SKM-1 treated with dmso at 0.1 percent for 144 hours (cell line): ENCODE data around the gene OPCML.

Experiments used
- DNase-seq: peaks from one replicate; lab custom pipeline; 2025; ENCODE audit not compliant: unreplicated experiment; lab: John Stamatoyannopoulos, UW

OPCML gene

GRCh38 chr11:133504906-133505305, 27.4 kb downstream of the OPCML start:
- no peak for DNase-seq

DNA sequence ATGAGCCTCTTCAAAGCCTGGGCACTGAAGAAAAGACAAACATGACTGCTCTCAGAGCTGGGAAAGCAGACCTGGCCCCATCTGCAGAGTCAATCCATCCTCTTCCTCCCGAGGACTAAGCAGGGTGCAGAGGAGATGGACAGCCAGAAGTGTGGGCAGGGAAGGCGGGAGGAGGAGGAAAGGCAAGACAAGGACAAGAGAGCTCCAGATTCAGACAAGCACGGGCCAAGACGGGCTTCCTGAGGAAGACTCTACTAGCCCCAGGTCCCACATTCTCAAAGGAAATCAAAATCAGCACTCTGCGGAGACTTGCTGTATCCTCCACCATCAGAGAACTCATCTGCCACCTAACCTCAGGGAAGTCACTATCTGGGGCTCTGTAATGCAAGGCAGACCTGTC, 28.5 kb downstream of the OPCML start:
- no peak for DNase-seq

GRCh38 chr11:133503236-133503635, 29.1 kb downstream of the OPCML start:
- no peak for DNase-seq

DNA sequence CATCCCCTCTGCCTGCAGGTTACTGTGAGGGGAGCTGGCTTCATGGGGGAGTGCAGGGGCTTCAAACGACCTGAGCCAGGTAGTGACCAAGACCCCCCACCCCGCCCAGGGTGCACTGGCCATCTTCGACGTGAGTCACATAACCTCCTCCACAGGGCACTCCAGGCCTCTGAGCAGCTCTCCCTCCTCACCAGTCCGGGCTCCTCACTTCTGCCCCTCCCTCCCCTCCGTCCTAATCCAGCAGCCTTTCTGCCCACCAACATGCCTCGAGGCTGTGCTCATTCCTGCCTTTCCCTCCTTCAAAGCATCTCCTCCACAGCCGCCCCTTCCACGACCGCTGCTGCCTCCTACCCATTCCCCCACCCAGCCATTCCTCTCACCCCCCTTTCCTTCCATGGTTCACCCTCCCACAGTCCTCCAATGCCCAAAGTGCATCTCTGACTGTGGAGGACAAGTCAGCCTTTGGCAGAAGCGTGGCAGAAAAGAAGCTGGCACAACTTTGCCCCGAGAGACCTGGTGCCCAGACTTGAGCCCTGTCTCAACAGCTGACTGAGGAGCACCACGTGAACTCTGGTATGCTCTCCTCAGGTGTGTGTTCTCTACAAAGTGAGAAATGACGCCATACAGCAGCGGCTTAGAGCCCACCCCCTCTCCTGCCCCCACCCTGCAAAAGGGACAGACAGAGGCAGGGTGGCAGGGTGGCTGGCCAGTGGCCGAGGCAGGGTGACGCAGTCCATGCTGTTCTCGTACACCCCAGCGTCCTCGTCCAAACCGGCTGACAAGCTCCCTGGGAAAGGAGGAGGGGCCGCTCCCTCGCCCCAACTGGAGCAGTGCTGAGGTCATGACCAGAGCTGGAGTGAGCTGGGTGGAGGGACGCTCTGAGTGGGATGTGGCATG, 30.4 kb downstream of the OPCML start:
- DNase-seq, result no peak

- DNase-seq, result no peak
Observed at GRCh38 chr11:133500936-133501335, 31.4 kb downstream of the OPCML start.

DNA sequence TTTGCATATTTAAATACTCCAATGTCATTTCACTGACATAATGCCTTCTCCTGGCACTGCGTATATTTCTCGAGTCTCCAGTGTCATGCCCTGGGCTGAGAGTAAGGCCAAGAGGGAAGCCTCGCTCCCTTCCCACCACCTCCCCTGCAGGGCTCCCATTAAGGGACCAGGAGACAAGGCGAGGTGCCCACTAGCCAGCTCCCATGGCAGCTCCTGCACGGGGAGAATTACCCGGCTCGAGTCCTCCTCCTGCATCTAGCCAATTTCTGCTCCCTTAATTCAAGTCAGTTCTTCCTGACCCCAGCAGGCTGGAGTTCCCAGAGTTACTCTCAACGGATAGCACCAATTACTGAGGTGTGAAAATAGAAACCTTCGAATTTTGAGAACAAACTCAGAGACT, 31.9 kb downstream of the OPCML start:
- DNase-seq, result no peak

DNA sequence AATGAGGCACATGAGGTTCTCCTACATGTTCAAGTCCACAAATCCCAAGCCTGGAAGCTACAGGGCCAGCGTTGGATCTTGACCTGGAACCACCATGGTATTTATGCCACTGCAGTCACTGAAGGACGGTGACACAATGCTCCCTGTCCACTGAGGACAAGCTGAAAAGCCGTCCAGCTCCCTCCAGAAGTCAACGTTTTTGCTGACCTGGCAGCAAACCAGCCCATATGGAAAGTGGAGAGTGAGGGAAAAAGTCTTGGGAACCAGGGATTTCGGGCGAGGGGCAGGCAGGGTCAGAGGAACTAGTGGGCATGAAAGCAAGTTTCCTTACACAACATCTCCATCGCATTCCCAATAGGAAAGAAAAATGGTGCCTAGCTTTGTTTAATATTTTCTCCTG, 33.3 kb downstream of the OPCML start:
- no peak for DNase-seq

GRCh38 chr11:133497477-133498140, 34.7 kb downstream of the OPCML start:
- no peak for DNase-seq

DNA sequence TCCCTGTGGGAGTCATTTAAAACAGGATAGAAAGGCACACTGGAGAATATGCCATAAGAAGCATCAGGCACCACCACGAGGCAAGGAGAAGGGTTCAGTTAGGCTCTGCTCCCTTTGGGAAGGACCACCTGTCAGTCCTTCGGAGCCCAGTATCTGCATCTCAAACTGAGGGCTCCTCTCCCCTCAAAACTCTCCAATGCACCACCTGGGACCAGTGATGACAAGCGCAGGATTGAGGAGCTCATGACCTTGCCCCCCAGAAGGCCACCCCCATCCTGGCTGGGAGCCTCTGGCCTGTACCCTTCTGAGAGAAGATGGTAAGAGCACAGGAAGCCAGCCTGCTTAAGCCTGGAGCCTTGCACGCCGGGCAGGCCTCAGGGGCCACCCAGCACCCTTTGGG, 39.4 kb downstream of the OPCML start:
- DNase-seq, result no peak

- DNase-seq, result no peak
Observed at GRCh38 chr11:133491680-133492383, 40.5 kb downstream of the OPCML start.

DNA sequence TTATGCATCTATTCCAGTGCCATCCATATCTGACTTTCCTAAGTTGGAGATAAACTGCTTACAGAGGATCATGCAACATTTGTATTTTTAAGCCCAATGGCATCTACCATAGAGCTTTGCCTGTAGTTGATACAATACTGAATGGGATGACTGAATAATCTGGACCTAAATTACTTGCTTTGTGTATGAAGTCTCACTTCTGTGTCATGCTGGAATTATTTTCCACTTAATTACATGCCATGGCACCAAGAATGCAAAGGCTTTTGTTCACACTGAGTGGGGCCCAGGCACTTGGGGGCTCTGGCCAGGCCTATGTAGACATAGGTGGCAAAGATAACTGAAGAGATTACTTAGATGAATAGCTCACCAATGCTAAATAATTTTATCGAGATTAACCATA, 51.6 kb downstream of the OPCML start:
- DNase-seq, result no peak

GRCh38 chr11:133479209-133479608, 53.1 kb downstream of the OPCML start:
- DNase-seq, result no peak

GRCh38 chr11:133477251-133477625, 55.1 kb downstream of the OPCML start:
- no peak for DNase-seq

- DNase-seq, result no peak
Observed at GRCh38 chr11:133476570-133477250, 55.6 kb downstream of the OPCML start.

DNA sequence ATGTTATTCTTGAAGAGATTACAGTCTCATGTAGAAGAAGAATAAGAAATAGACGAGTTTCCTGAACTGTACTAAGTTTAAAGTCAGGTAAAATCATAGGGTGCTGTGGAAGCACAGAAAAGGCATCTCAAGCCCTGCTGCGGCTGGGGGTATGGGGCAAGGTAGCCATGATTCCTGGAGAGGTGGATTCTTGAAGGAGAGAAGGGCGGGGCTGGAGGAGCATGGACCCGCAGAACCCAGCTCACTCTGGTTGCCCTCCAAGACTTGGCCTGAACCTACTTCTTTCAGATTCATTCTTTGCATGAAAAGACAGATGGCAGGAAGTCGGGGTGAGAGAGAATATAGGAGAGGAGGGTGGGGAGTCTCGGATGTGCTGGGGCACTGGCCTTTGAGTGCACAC, 57.8 kb downstream of the OPCML start:
- DNase-seq, result no peak

- no peak for DNase-seq
Observed at GRCh38 chr11:133467686-133468085, 64.6 kb downstream of the OPCML start.

DNA sequence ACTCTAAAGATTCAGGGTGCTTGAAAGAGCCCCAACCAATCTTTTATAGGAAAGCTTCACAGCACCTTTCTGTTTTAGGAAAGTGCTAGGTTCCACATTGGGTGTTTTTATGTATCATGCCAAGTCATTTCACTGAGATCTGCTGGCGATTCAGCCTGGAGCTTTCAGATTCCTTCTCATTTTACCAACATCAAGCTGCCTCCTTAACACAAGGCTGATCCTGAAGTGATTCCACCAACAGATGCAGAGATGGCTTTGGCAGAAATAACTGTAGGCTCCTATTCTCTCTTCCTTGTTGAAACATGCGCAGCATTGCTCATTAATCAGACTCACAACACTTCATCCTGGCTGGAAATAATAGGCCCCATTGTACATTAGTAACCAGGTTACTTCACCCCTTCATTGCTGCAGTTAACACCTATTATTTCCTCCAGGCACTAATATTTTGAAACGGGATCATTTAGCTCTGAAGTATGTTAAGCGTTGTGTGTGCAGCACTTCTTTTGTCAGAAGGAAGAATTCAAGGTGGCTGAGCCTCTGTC, 89.0 kb downstream of the OPCML start:
- no peak for DNase-seq

- no peak for DNase-seq
Observed at GRCh38 chr11:133441964-133442660, 90.2 kb downstream of the OPCML start.

DNA sequence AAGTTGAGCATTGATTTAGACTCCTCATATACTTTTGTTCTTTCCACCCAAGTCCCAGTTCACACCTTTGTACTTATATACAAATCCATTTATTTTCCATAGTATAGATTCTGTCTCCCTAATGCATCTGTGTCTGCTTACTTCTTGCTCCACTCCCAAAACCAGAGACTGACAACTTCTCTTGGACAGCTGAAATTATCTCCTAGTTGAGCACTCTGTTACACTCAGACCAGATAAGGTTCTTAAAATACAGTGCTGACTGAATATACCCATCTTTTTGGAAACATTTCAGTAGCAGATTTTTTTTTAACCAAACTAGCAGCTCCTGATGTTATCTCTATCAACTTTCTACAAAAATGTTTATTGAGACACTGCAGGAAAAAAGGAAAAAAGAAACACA, 106.3 kb downstream of the OPCML start:
- DNase-seq, result no peak

GRCh38 chr11:133425245-133425644, 107.1 kb downstream of the OPCML start:
- DNase-seq, result no peak
